Astrocyte (in vitro differentiated cells and primary cell): ENCODE measurements around the gene SAMSN1. TPM values are rescaled to one million over a fixed set of nuclear protein-coding genes. Genes with fewer than 3 reads are reported as not detected.

Source experiments
- DNase-seq: peaks from one replicate; pipeline ENCODE4 v3.0.0-alpha.2; 2010; ENCODE audit warnings: low read depth
- FAIRE-seq: peaks from 2 replicates; lab custom pipeline; 2011; peaks lifted over from hg19 to GRCh38; lab: Jason Lieb, UNC
- H2AFZ ChIP-seq: 2 replicates; pipeline ENCODE4 v1.6.0; 2012; ENCODE audit warnings: low read depth, low read length, inconsistent platforms
- H3K27ac ChIP-seq: 2 replicates; pipeline ENCODE4 v1.5.1; 2011; ENCODE audit warnings: low read depth, low read length, inconsistent platforms
- H3K27me3 ChIP-seq: 2 replicates; pipeline ENCODE4 v1.6.0; 2011; ENCODE audit warnings: low read length, inconsistent platforms; ENCODE audit not compliant: insufficient read depth
- H3K36me3 ChIP-seq: 2 replicates; pipeline ENCODE4 v1.5.1; 2011; ENCODE audit warnings: low read length, inconsistent platforms; ENCODE audit not compliant: insufficient read depth
- H3K4me1 ChIP-seq: 2 replicates; pipeline ENCODE4 v1.5.1; 2011; ENCODE audit warnings: low read length, inconsistent platforms; ENCODE audit not compliant: insufficient read depth
- H3K4me2 ChIP-seq: 2 replicates; pipeline ENCODE4 v1.6.0; 2012; ENCODE audit warnings: low read length, inconsistent platforms
- H3K4me3 ChIP-seq: 2 replicates; pipeline ENCODE4 v1.5.1; 2011; ENCODE audit warnings: low read depth, mild to moderate bottlenecking, low read length, inconsistent platforms; ENCODE audit not compliant: insufficient read depth
- H3K79me2 ChIP-seq: 2 replicates; pipeline ENCODE4 v1.6.0; 2012; ENCODE audit warnings: mild to moderate bottlenecking, low read length, inconsistent platforms; ENCODE audit not compliant: insufficient read depth
- H3K9ac ChIP-seq: 2 replicates; pipeline ENCODE4 v1.6.0; 2012; ENCODE audit warnings: mild to moderate bottlenecking, low read length, inconsistent platforms
- H3K9me3 ChIP-seq: 2 replicates; pipeline ENCODE4 v1.5.1; 2012; ENCODE audit warnings: low read depth, mild to moderate bottlenecking, low read length, inconsistent platforms; ENCODE audit not compliant: insufficient read depth
- H4K20me1 ChIP-seq: 2 replicates; pipeline ENCODE4 v1.6.0; 2012; ENCODE audit warnings: low read length, inconsistent platforms; ENCODE audit not compliant: insufficient read depth
- H3K27ac Mint-ChIP-seq: one replicate; pipeline ENCODE4 v1.8.0; 2021; ENCODE audit warnings: mild to moderate bottlenecking, mixed read lengths; ENCODE audit not compliant: unreplicated experiment
- H3K27me3 Mint-ChIP-seq: one replicate; pipeline ENCODE4 v1.8.0; 2021; ENCODE audit warnings: low read depth, mixed read lengths; ENCODE audit not compliant: unreplicated experiment
- H3K36me3 Mint-ChIP-seq: one replicate; pipeline ENCODE4 v1.8.0; 2021; ENCODE audit warnings: low read depth, mixed read lengths; ENCODE audit not compliant: unreplicated experiment
- H3K4me1 Mint-ChIP-seq: one replicate; pipeline ENCODE4 v1.8.0; 2021; ENCODE audit warnings: low read depth, mixed read lengths; ENCODE audit not compliant: unreplicated experiment
- H3K4me3 Mint-ChIP-seq: one replicate; pipeline ENCODE4 v1.8.0; 2021; ENCODE audit warnings: mild to moderate bottlenecking, moderate library complexity, mixed read lengths; ENCODE audit not compliant: unreplicated experiment
- H3K9me3 Mint-ChIP-seq: one replicate; pipeline ENCODE4 v1.8.0; 2021; ENCODE audit warnings: mild to moderate bottlenecking, mixed read lengths; ENCODE audit not compliant: unreplicated experiment
- EZH2 ChIP-seq: IDR thresholded peaks from 2 replicates; pipeline ENCODE4 v1.6.1; 2012; ENCODE audit warnings: mild to moderate bottlenecking, low read length, inconsistent platforms; ENCODE audit not compliant: insufficient read depth
- total RNA-seq: library from RNA; stranded (reverse); gene quantifications from 2 replicates; pipeline ENCODE4 v1.2.1, GENCODE V29; 2021
- TF ChIP-seq, protein P1 (sequence below): IDR thresholded peaks from 2 replicates; pipeline ENCODE4 v1.5.1; 2011; ENCODE audit warnings: low read depth, mild to moderate bottlenecking, inconsistent platforms, low read length, moderate library complexity; ENCODE audit not compliant: insufficient read depth

The SAMSN1 gene
- total RNA-seq, 1 donor from 2014 or later = 0.09 TPM

DNA sequence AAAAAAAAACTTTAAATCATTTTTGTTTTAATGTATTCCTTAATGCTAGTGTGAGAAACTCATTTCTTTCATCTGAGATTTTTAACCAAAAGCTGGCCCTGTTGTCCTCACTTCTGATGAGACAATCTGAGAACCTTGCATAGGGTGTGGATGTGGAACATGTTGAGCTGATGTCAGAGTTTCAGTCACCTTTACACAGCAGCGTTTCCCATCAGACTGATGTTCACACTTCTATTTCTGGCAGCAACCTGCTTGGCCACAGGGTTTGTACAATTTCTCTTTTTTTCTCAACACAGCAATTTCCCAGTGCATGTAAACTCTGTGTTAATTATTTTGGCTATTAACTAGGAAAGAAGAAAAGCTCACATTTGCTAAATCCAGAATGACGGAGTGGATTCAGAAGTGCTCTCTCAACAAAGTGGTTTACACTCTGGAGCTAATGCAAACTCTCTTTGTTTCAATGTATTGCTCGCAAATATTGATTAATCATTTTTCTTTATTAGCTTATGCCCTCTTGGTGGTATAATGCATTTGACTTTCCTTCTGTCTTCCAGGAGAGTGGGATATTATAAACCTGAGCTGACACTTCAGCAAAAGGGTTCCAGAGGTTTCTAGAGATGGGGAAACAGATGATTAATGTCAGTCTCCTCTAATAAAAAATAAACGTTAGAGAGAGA lies 92.6 kb downstream of the SAMSN1 start:
- no peak overlapping the region for H3K9ac ChIP-seq
- H3K9me3 Mint-ChIP-seq = no peaks in the 10 kb centered on the region

DNA sequence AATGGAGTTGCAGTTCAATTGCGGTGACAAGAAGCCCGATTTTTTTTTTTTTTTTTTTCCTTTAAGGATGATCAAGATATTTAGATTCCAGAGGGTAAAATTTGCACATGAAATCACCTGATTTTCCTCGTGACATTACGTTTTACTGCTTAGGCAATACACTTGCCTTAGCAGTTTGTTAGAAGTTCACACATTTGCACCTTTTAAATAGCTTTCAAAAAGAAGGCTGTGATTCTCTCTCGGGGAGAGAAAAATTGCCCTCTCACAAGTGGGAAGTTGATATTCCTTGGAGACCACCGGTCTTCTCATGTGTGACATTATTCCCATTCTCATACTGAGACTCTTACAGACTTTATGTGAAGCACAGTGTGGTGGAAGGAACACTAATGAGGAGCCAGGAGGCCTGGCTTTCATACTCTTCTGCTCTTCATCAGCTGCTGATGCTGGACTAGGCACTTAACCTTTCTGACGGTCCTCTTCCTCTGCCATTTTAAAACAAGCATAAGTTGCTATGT lies 93.3 kb downstream of the SAMSN1 start:
- no peak for FAIRE-seq
- Histone ChIP-seq H3K79me2 (no peaks in the 10 kb centered on the region), H2AFZ (no peak overlapping the region), H4K20me1 (no peaks in the 10 kb centered on the region), H3K36me3 (no peaks in the 10 kb centered on the region), H3K4me2 (no peak overlapping the region), H3K27me3 (no peaks in the 10 kb centered on the region), H3K9ac (no peak overlapping the region), H3K9me3 (no peaks in the 10 kb centered on the region), H3K4me3 (no peak overlapping the region), H3K4me1 (no peaks in the 10 kb centered on the region), H3K27ac (no peak overlapping the region)
- Mint-ChIP-seq H3K27me3 (peaks cover 3% of the 10 kb centered on the region), H3K4me1 (no peaks in the 10 kb centered on the region), H3K36me3 (no peaks in the 10 kb centered on the region), H3K4me3 (no peak overlapping the region), H3K9me3 (no peaks in the 10 kb centered on the region), H3K27ac (no peak overlapping the region)
- no peak for TF ChIP-seq EZH2
- TF ChIP-seq, protein P1, sequence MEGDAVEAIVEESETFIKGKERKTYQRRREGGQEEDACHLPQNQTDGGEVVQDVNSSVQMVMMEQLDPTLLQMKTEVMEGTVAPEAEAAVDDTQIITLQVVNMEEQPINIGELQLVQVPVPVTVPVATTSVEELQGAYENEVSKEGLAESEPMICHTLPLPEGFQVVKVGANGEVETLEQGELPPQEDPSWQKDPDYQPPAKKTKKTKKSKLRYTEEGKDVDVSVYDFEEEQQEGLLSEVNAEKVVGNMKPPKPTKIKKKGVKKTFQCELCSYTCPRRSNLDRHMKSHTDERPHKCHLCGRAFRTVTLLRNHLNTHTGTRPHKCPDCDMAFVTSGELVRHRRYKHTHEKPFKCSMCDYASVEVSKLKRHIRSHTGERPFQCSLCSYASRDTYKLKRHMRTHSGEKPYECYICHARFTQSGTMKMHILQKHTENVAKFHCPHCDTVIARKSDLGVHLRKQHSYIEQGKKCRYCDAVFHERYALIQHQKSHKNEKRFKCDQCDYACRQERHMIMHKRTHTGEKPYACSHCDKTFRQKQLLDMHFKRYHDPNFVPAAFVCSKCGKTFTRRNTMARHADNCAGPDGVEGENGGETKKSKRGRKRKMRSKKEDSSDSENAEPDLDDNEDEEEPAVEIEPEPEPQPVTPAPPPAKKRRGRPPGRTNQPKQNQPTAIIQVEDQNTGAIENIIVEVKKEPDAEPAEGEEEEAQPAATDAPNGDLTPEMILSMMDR = no peak
- DNase-seq = no peak

More for the DNA sequence above, 92.6 kb downstream of the SAMSN1 start:
- no peak for TF ChIP-seq EZH2
- TF ChIP-seq, protein P1 = no peak
- Mint-ChIP-seq H3K27ac (no peak overlapping the region), H3K4me3 (no peak overlapping the region), H3K4me1 (no peaks in the 10 kb centered on the region), H3K36me3 (no peaks in the 10 kb centered on the region), H3K27me3 (peaks cover 3% of the 10 kb centered on the region)
- FAIRE-seq (no peak), DNase-seq (no peak)
- H3K4me3 ChIP-seq = no peak overlapping the region
- no peaks in the 10 kb centered on the region for H3K27me3 ChIP-seq
- no peaks in the 10 kb centered on the region for H3K4me1 ChIP-seq
- no peak overlapping the region for H3K27ac ChIP-seq
- no peak overlapping the region for H2AFZ ChIP-seq
- no peaks in the 10 kb centered on the region for H3K36me3 ChIP-seq
- no peak overlapping the region for H3K4me2 ChIP-seq
- no peaks in the 10 kb centered on the region for H4K20me1 ChIP-seq
- no peaks in the 10 kb centered on the region for H3K9me3 ChIP-seq
- no peaks in the 10 kb centered on the region for H3K79me2 ChIP-seq
